HG03103 (cell line): ENCODE measurements around the gene KCTD4.
"Not testable (repeated sequence)": the region's sequence is repeated elsewhere in the genome, so short reads cannot be mapped to it uniquely, and the experiment has no call there.

Experiments
- ATAC-seq: cut with Tn5 transposase; IDR thresholded peaks from one replicate; pipeline ENCODE4 v1.9.1; 2021; ENCODE audit warnings: low read depth; ENCODE audit not compliant: unreplicated experiment

KCTD4 gene

DNA sequence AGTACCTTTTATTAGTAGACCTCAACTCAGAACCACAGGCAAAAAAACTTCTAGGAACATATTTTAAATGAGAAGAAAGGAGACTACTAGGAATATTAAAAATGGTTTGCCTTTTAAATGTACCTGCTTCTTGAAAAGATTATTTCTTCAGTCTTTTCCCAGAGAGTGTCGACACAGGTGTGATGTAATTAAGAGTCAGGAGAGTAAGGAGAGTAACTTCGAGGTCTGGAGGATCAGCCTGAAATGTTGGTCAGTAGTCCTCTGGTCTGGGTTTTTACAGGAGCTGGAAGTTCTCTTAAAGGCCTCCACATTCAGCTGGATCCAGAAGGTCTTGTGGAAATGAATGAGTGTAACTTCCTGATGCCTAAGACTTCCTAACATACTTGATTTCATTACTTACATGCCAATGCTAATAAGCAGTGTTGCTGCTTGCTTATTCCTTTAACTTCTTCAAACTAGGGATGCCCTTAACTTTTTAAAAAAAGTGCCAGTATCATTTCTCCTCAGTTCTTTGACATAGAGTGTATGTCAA, at the start of gene KCTD4:
KCTD4 (minus strand) TSS at position 345 of the 532 bp plus-strand sequence. CDS start 6,478 bp downstream, outside the sequence.
- ATAC-seq = no peak

DNA sequence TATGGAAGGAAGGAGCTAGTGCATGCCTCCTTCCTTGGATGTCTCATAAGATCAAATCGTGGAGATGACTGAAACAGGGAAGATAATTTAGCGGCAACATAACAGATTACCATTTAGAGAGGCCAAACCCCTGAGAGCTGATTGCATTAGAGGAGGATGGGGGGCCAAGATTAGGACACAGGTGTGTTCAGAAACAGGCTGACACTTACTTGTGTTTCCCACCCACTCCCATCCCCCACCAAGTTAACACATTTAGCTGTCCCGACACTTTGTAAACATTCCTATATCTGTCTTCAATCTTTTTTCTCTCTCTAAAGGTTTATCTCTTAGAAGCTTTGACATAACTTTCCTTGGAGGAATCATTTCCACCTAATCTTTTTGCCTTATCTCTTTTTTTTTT, 48.8 kb upstream of the KCTD4 start:
- ATAC-seq = no peak

DNA sequence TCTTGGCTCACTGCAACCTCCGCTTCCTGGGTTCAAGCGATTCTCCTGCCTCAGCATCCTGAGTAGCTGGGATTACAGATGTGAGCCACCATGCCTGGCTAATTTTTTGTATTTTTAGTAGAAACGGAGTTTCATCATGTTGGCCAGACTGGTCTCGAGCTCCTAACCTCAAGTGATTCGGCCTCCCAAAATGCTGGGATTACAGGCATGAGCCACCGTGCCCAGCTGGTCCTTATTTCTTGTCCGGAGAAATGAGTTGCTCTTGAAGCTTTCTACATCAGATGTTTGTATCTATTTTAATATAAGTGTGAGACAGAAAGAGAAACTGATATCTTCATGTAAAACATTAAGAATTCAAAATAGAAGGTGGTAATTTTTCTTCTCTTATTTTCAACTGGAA, 43.9 kb upstream of the KCTD4 start:
- ATAC-seq = not testable (repeated sequence)

DNA sequence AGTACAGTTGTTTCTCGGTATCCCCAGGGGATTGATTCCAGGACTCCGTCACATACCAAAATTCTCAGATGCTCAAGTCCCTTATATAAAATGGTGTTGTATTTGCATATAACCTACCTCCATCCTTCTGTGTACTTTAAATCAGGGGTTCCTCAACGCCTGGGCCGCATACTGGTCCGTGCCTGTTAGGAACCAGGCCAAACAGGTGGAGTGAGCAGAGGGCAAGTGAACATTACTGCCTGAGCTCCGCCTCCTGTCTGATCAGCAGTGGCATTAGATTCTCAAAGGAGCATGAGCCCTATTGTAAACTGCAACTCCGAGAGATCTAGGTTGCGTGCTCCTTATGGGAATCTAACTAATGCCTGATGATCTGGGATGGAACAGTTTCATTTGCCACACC, 42.2 kb upstream of the KCTD4 start:
- no peak for ATAC-seq

DNA sequence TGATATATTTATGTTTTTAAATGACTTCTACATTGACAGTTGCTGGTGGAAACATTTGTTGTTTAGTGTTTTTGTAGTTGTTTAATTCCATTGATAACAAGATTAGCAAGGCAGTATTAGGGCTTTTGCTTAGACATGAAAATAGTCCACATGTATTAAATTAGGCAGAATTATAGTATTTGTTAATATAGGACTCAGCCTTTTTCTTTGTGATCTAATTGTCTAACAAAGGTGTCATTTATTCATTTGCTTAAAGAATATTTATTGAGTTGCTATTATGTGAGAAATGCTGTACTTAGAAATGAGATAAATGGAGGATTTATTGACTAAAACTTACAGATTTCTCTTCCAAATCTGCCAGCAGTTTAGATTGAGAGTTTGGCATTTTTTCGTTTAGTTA, 41.7 kb upstream of the KCTD4 start:
- ATAC-seq = no peak

DNA sequence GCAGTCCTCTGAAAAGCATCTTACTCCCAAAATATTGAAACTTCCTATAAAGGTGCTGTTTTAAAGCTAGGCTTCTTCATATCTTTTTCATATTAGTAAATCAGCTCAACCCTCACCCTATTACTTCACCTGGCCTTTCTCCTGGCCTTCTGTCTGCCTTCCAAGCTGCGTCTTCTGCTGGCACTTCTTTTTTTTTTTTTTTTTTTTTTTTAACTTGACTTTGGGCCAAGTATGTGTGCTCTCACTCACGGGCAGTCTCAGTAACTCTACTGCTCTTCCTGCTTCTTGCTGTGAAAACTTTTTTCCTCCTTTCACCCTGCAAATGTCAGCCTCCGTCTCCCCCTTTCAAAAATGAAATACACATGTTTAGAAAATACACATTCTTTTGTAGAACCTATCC, 41.2 kb upstream of the KCTD4 start:
- ATAC-seq = no peak

DNA sequence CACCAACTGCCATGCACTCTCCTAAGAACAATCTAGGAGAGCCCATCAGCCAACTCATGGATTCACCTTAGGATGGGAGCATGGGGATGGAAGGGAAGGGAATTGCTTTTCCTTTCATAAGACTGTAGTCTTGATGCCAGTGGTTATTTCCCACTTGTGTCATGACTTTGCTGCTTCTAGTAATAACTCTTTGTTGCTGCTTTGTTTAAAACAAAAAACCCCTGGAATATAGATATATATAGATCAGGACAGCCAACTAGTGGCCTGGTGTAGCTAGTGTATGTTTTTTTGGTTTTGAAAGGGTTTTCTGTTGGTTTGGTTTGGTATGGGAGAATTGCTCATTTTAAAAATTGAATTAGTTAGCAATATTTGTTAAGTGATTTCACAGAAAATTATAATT, 39.3 kb upstream of the KCTD4 start:
- no peak for ATAC-seq

DNA sequence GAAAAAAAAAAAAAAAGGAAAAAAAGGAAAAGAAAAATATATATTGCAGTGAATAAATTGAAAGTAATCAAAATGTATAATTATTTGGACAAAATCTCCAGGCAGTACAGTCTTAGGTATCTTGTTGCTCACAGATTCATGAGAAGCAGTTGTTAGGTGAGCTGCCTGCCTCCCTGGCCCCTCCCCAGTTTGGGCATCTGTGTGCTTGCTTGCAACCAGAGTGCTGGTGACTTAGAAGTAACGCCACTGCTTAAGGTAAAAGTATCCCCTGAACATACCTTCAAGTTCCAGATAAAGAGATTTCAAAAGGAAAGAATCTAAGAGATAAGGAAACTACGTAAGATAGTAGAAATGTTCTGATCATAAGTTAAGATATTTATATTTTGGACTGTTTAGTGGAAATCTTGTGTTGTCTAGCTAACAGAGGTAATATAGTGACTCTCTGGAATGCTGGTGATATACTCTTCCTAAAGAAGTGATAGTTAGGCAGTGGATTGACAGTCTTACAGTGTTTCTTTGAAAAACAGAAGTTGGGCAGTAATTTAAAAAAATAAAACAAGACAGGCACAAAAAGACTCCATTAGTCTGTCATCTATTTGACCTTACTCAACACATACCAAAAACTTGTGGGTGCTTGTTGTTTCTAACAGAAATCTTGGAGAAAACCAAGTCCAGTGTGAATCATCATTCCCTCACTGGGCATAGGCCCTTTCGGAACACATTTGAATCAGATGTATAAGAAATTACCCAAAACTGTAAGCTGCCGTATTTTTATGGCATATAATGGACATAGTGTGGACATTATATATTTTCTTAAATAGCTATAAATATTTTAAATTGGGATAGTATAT, 38.3 kb upstream of the KCTD4 start:
- ATAC-seq = no peak

DNA sequence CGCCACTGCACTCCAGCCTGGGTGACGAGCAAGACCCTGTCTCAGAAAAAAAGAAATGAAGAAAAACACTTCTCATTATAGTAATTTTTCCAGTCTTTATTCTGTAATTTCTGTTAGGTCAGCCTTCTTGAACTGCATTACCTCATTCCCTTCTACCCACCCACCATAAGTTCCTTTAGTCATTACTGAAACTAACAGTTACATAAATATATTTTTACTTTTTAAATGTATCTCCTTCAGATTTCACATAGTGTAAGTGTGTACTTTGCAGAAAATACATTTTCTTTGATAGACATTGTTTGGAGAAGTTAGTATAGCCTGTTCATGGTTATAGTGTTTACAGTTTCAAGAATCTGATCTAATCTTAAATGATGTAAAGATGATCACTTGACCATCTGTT, 31.7 kb upstream of the KCTD4 start:
- ATAC-seq = no peak

DNA sequence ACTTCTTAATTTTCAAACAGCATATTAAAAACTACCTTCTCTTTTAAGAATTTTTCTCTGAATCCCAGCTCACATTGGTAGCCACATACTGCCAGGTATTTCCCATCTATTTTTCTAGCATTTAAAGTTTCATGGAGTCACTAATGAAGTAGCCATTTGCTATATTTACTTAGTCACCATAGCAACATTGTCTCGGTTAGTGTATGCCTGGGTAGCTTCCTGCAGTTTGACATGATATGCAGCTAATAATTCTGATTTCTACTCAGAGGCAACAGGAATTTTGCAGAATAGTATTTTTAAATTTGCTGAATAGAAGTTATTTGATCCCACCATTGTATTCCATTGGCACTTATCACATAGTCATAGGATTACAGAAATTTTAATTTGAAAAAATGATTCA, 30.9 kb upstream of the KCTD4 start:
- no peak for ATAC-seq

DNA sequence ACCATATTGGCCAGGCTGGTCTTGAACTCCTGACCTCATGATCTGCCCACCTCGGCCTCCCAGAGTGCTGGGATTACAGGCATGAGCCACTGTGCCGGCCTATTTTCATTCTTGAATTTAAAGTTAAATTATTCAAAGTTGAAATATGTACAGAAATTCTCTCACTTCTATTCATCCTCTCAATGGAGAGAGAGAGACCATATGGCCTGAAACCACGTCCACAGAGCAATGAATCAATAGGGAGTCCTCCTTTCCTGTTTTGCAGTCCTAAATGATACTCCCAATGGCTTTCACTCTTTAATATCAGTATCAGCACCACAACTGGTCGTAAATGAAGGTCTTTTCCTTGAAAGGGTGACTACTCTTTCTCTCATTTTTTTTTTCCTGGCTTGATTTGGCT, 30.5 kb upstream of the KCTD4 start:
- no peak for ATAC-seq

DNA sequence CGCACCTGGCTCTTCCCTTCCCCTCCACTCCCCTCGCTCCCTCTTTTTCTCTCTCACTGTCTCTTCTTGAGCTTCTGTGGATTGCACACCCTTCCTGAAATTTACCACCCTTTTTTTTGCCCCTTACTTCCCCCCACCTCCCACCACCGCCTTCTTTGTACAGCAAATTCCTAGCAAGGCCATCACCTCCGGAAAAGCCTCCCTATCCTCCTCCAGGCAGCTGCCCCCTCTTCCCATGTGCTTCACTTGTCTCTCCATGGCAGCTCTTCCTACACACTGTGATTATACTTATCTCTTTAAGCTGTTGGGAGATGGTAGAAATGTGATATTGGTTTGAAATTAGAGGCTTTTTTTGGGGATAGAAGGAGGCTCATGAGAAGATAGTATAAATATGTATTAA, 28.3 kb upstream of the KCTD4 start:
- no peak for ATAC-seq

DNA sequence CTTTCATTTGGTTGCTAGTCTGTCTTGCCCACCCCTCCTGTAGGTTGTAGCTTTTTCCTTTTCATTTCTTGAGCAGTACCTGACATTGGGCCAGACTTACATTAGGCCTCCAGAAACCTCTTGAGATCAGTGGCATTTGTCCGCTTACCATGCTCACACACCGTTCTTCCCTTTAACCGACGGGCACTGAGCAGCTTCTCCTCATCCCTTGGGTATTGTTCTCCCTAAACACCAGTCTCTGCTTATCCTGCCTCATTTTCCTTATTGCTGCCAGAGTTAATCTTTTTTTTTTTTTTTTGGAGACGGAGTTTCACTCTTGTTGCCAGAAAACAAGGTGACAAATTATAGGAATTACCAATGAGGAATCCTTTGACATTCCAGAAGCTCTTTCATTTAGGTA, 27.2 kb upstream of the KCTD4 start:
- ATAC-seq = no peak

DNA sequence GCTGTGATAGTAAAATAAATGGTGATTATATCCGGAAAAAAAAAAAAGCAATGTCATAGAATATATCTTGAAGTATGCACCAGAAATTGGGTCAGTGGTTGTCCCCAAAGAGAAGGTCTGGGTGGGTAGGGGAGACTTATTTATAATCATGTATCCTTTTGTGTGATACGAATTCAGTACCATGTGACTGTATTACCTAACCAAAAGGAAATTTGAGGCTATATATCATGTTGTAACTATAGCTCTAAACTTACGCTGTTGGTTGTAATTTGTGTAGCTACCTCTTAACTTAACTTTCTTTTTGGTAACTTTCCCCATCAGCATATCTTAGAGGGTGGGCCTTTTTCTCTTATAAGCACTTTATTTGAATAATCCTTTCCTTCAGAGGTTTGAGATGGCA, 25.2 kb upstream of the KCTD4 start:
- no peak for ATAC-seq

DNA sequence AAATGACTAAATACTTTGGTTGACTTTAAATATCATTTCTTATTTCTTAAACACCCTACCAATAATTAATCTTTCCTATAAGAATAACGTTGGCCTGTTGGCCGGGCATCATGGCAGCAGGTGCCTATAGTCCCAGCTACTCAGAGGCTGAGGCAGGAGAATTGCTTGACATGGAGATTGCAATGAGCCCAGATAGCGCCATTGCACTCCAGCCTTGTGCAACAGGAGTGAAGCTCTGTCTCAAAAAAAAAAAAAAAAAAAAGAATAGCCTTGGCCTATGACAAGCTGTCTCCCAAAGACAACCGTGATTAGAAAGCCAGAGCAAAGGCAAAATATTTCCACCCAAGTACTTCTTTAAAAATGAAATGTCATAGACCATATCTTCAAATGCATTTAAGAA, 24.5 kb upstream of the KCTD4 start:
- no peak for ATAC-seq

DNA sequence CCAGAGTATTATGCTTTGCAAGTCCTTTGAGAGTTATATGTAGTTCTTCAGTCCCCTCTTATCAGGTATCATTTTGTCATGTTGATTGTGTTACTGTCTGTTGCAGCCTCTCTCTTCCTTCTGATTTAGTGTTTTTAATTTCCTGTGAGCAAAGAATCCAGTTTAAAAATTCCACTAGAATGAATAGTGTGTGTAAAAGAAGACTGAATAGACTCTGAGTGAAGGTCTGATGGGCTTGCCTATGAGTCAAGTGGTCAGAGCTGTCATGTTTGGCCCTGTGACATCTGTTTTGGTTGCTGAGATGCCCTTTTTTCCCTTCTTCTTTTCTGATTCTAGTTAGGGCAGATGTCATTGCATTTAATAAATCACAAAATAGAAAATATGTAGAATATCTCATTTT, 23.3 kb upstream of the KCTD4 start:
- ATAC-seq = no peak

DNA sequence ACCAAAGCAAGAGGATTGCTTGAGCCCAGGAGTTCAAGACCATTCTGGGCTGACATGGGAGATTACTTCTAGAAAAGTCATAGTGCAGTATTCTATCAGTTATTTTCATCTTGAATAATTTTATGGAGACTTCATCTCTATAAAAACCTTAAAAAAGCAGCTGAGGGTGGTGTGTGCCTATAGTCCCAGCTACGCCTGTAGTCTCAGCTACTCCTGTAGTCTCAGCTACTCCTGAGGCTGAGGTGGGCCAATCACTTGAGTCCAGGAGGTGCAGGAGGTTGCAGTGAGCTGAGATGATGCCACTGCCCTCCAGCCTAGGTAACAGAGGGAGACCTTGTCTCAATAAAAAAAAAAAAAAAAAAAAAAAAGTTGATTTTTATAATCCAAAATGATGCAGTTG, 22.1 kb upstream of the KCTD4 start:
- ATAC-seq = no peak

DNA sequence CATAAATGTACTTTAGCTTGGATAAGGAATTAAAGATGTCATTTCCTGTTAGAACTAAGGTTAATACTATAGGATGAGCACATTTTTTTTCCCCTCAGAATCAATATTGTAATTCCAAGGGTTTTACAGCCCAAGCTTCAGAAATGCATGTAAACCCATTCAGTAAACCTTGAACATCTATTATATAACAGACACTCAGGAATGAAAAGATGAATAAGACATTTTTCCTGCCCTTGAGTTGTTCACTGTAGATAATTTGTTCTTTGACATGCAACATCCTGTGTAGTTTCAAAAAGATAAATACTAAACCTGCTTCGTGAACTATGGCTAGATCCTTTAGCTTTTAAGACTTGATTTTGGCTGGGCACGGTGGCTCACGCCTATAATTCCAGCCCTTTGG, 21.7 kb upstream of the KCTD4 start:
- no peak for ATAC-seq

DNA sequence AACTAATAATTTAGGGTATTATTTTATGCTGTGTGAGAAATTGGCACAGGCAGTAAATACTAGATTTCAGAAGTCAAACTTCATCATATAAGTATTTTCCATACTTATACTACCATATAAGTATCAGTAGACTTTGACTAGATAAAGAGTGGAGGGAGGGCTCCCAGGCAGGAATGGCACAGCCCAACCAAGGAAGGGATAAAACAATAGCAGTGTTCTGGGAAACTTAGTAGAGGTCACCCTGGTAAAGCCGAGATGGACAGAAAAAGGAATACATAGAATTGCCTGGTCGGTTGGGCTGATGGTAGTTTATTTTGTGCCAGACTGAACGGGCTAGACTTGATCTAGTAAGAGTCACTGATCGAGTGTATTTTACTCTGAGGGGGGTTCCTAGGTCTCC, 19.6 kb upstream of the KCTD4 start:
- no peak for ATAC-seq

DNA sequence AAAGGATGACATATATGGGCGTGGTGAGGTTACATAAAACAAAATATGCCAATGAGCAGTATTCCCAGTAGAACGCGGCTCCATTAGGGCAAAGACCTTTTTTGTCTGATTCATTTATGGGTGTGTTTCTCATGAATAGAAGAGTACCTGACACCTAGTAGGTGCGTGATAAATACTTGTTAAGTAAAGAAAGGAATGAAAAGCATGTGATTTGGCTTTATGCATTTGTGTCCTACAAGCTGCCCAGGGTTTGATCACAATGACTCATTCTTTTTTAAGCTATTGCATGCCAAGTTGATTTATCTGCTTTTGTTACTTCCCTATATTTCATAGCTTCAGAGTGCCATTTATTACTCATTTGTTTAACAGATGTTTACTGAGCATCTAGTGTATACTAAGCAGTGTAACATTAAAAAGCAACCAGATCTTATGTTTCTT, 19.1 kb upstream of the KCTD4 start:
- no peak for ATAC-seq

DNA sequence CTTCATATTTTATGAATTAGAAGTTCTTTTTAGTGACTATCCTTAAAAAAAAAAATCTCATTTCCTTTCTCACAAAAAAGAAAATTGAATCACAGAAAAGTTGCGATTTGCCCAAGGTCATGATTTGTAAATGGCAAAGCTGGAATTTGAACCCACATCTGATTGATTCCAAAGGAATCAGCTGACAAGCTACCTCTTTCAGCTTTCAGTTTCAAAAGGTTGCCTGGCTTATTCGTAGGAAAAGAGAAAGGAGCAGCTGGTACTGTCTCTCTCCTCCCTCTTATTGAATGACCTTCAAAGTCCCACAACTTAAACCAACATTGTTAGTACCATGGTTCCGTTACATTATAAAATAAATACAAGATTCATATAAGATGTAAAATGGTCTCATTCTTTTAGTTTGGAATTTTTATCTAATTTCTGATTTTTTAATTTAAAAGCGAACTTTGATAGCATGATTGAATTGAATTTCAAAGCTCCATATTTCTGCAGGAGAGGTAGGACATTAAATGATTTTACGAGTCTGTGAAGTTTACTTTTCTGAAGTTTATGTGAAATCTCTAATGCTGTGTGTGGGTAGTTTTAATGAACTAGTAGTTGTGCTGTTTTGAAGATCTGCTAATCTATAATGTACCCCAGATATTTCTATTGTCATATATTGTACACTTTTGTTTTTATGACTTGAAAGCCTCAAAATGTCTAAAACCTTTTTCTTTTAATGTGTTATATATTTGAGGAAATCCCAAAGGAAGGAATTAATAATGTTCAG, 18.5 kb upstream of the KCTD4 start:
- ATAC-seq = no peak

DNA sequence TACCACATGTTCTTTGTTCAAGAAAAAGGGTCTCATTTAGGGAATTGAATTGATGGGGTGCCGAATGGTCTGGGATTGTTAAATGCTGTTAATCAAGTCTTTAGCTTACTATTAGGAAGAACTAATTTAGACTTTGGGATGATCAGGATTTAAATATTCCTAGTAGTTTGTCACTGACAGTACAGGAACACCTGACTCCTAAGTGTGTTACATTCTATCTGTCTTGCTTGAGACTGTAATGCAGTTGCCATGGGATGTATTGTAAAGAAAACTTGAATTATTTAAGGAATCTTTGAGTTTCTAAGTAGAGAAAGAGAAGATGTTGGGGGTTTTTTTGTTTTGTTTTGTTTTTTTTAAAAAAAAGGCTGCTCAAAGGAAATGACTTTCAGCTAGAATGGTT, 17.8 kb upstream of the KCTD4 start:
- no peak for ATAC-seq
